ENCODE measurements around the gene RGS6. TPM values are rescaled to one million over a fixed set of nuclear protein-coding genes. Genes with fewer than 3 reads are reported as not detected.

Gene RGS6
- total RNA-seq, 1 experiment from 2014 or later, result not detected

- ChIA-PET CTCF (no interaction called here), POLR2A (ENCODE audit: unreplicated experiment) (interaction anchor here (0.6 kb wide), 1 partner anchor 63 kb away, joined by 4 read pairs; no protein-coding TSS in a partner anchor)
- Histone ChIP-seq H3K9ac (ENCODE audit: low read length) (no peak overlapping the region), H2AFZ (ENCODE audit: low read length) (no peak overlapping the region), H3K9me3 (ENCODE audit: low read length) (no peaks in the 10 kb centered on the region), H3K79me2 (ENCODE audit: low read length) (no peaks in the 10 kb centered on the region), H3K27ac (ENCODE audit: low read length) (no peak overlapping the region), H4K20me1 (ENCODE audit: low read length) (no peaks in the 10 kb centered on the region), H3K27me3 (ENCODE audit: low read length) (no peaks in the 10 kb centered on the region), H3K36me3 (ENCODE audit: low read depth, low read length) (no peaks in the 10 kb centered on the region), H3K4me3 (ENCODE audit: low read length) (no peak overlapping the region), H3F3A (ENCODE audit: low read length, unreplicated experiment) (no peaks in the 10 kb centered on the region), H3K4me2 (ENCODE audit: low read length) (no peak overlapping the region), H3K4me1 (ENCODE audit: insufficient read depth, low read length) (peaks cover 29% of the 10 kb centered on the region), H3K9me2 (replicated peaks; ENCODE audit: low read length) (no peaks in the 10 kb centered on the region)
- ATAC-seq, result no peak
- no peak for DNase-seq
- TF ChIP-seq EZH2phosphoT487 (IDR thresholded peaks at IDR 0.05; ENCODE audit: borderline replicate concordance, low read length), result no peak
- no peak for TF ChIP-seq EZH2 (IDR thresholded peaks at IDR 0.05; ENCODE audit: low read length, unreplicated experiment)
- TF ChIP-seq CTCF (conservative IDR thresholded peaks at IDR 0.05; ENCODE audit: low read depth, low read length), result no peak
- no TSS peak for BruUV-seq (replicated peaks)
- intact Hi-C loops (cut with micrococcal nuclease), result no loop called here
These were observed 682.1 kb downstream of the RGS6 start for GRCh38 chr14:72614365-72614764.

DNA sequence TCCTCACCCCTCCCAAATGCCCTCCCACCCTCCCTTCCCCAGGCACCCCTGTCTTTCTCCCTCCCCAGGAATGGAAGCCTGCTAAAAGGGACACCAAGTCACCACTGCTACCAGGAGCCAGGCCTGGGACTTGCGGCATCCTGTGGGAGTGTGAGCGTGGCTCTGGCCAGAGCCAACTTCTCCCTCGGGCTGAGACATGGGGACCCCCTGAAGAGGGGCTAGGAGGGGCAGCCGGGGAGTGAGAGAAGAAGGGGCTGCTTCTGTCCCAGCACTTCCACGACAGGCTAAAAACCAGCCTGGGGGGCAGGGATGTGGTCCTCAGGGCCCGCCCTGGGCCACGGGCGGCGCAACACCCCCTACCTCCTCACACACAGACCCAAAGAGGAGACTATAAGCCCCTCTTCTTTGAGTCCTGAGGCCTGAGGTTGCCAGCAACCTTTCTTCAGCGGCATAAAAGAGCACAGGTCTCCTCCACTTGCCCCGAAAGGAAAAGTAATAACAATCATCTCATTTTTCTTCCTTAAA lies 682.7 kb downstream of the RGS6 start:
- TF ChIP-seq EZH2 (IDR thresholded peaks at IDR 0.05; ENCODE audit: low read length, unreplicated experiment) (no peak), EZH2phosphoT487 (IDR thresholded peaks at IDR 0.05; ENCODE audit: borderline replicate concordance, low read length) (no peak), CTCF (conservative IDR thresholded peaks at IDR 0.05; ENCODE audit: low read depth, low read length) (no peak)
- Histone ChIP-seq H3F3A (ENCODE audit: low read length, unreplicated experiment) (no peaks in the 10 kb centered on the region), H3K4me1 (ENCODE audit: insufficient read depth, low read length) (peaks cover 29% of the 10 kb centered on the region), H3K4me2 (ENCODE audit: low read length) (peak overlapping the region; percentile 22; the same call in 1 of the 2 replicates), H3K4me3 (ENCODE audit: low read length) (no peak overlapping the region), H3K27ac (ENCODE audit: low read length) (peak overlapping the region; percentile 31), H3K9ac (ENCODE audit: low read length) (no peak overlapping the region), H3K36me3 (ENCODE audit: low read depth, low read length) (no peaks in the 10 kb centered on the region), H3K9me2 (replicated peaks; ENCODE audit: low read length) (no peaks in the 10 kb centered on the region), H4K20me1 (ENCODE audit: low read length) (no peaks in the 10 kb centered on the region), H2AFZ (ENCODE audit: low read length) (peak overlapping the region; percentile 72; the same call in 1 of the 2 replicates), H3K79me2 (ENCODE audit: low read length) (no peaks in the 10 kb centered on the region), H3K27me3 (ENCODE audit: low read length) (no peaks in the 10 kb centered on the region), H3K9me3 (ENCODE audit: low read length) (no peaks in the 10 kb centered on the region)
- no TSS peak for BruUV-seq (replicated peaks)
- intact Hi-C loops (cut with micrococcal nuclease), result no loop called here
- ChIA-PET CTCF (no interaction called here), POLR2A (ENCODE audit: unreplicated experiment) (interaction anchor here (0.6 kb wide), 1 partner anchor 62 kb away, joined by 4 read pairs; no protein-coding TSS in a partner anchor)
- ATAC-seq (no peak; the same call in 1 of the 2 replicates), DNase-seq (no peak)

DNA sequence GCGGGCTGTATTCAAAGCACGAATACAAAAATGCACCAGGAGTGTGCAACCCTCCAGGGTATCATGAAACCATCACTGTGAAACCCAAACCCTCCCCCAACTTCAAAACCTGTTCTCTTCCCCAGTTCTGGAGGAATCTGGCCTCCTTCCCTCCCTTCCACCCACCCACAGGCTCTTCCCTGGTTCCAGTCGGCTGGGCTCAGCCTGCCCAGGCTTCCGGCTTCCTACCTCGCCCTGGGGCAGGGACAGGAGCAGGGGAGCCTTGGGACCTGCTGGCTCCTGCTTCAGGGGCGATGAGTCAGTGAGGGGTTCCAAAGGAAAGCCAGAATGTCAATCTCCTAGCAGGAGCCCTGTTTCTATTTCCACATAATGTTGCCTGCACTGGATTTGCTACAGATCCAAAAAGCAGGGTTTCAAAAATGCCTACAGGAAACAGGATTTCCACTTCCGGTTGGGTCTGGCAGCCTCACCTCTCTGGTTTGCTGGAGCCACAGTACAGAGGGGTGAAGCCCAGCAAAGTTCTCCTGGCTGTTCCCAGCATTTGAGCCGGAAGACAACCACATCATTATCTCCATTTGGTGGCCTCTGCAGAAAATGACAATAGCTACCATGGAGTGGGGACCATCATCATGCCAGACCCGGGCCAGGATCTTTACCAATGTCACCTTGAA lies 683.4 kb downstream of the RGS6 start:
- H3F3A ChIP-seq (ENCODE audit: low read length, unreplicated experiment), result no peaks in the 10 kb centered on the region
- no peak for TF ChIP-seq EZH2 (IDR thresholded peaks at IDR 0.05; ENCODE audit: low read length, unreplicated experiment)
- no peak for TF ChIP-seq EZH2phosphoT487 (IDR thresholded peaks at IDR 0.05; ENCODE audit: borderline replicate concordance, low read length)
- peak overlapping the region; percentile 31 for H3K27ac ChIP-seq (ENCODE audit: low read length)
- H4K20me1 ChIP-seq (ENCODE audit: low read length), result no peaks in the 10 kb centered on the region
- ChIA-PET CTCF (no interaction called here), POLR2A (ENCODE audit: unreplicated experiment) (interaction anchor here (0.6 kb wide), 1 partner anchor 81 kb away, joined by 4 read pairs; no protein-coding TSS in a partner anchor)
- DNase-seq, result peak; percentile 79
- H3K9me2 ChIP-seq (replicated peaks; ENCODE audit: low read length), result no peaks in the 10 kb centered on the region
- peak overlapping the region; percentile 22 for H3K4me2 ChIP-seq (ENCODE audit: low read length)
- H3K36me3 ChIP-seq (ENCODE audit: low read depth, low read length), result no peaks in the 10 kb centered on the region
- no peaks in the 10 kb centered on the region for H3K79me2 ChIP-seq (ENCODE audit: low read length)
- H3K4me1 ChIP-seq (ENCODE audit: insufficient read depth, low read length), result peaks cover 29% of the 10 kb centered on the region
- peak overlapping the region; percentile 72 for H2AFZ ChIP-seq (ENCODE audit: low read length)
- intact Hi-C loops (cut with micrococcal nuclease), result no loop called here
- no peaks in the 10 kb centered on the region for H3K9me3 ChIP-seq (ENCODE audit: low read length)
- no TSS peak for BruUV-seq (replicated peaks)
- no peaks in the 10 kb centered on the region for H3K27me3 ChIP-seq (ENCODE audit: low read length)
- ATAC-seq, result peak; percentile 88
- no peak overlapping the region for H3K4me3 ChIP-seq (ENCODE audit: low read length)
- H3K9ac ChIP-seq (ENCODE audit: low read length), result no peak overlapping the region

Small RNA genes within 50 kb of the gene (microRNA-seq; reads per million reads assigned to microRNA genes)
- gene MIR7843 (ENCODE audit: unreplicated experiment), result not detected
